Measurements from ENCODE around the gene ZNF189. TPM values are rescaled to one million over a fixed set of nuclear protein-coding genes. Genes with fewer than 3 reads are reported as not detected.

Gene ZNF189
- total RNA-seq, 2 experiments from 2014 or later: 8.3 to 8.6 TPM

DNA sequence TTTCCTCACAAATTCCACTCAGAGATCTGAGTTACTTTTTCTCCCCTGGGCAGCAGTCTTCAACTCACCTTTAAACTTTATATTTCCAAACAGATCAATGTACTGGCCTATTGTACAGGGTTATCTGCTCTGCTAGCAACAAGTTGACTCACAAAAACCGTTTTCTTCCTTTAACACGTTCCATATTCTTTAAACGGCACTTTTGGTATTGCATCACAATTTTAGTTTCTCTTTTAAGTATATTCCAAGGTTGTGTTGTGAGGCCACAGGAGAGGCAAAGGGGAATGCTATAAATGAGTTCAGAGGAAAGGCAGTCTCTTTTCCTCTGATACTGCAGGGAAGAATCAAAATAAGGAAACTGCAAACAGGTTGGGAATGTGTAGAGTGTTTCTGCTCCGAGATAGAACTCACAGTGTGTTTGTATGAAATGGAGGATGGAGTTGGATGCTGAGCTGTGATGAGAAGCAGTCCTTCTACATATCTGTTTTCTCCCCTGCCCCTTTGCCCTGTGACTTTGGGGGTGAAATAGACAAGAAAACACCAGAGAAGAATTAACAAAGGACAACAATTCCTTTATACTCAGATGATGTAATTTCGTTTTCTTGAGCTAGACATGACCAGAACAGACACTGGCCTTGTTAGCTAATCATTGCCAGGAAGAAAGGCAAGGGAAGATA lies 46.8 kb downstream of the ZNF189 start:
- CTCF ChIA-PET: interaction anchor here (1.3 kb wide), 1 partner anchor 88 kb away, joined by 4 read pairs; no protein-coding TSS in a partner anchor
- POLR2A ChIA-PET: no interaction called here

GRCh38 chr9:101446732-101447131 lies 48.1 kb downstream of the ZNF189 start:
- POLR2A ChIA-PET: no interaction called here

DNA sequence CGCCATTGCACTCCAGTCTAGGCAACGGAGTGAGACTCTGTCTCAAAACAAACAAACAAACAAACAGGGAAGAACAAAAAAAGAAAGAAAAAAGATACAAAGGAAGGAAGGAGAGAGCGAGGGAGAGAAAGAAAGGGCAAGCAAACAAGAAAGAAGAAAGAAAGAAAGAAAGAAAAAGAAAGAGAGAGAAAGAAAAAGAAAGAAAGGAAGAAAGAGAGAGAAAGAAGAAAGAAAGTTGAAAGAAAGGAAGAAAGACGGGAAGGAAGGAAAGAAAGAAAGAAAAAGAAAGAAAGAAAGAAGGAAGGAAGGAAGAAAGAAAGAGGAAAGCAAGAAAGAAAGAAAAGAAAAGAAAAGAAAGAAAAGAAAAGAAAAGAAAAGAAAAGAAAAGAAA lies 50.0 kb downstream of the ZNF189 start:
- POLR2A ChIA-PET: no interaction called here

More at GRCh38 chr9:101446732-101447131, 48.1 kb downstream of the ZNF189 start:
- CTCF ChIA-PET: interaction anchor here (0.6 to 1.3 kb wide), 2 partner anchors 82 to 86 kb away, joined by 4 read pairs; no protein-coding TSS in a partner anchor

DNA sequence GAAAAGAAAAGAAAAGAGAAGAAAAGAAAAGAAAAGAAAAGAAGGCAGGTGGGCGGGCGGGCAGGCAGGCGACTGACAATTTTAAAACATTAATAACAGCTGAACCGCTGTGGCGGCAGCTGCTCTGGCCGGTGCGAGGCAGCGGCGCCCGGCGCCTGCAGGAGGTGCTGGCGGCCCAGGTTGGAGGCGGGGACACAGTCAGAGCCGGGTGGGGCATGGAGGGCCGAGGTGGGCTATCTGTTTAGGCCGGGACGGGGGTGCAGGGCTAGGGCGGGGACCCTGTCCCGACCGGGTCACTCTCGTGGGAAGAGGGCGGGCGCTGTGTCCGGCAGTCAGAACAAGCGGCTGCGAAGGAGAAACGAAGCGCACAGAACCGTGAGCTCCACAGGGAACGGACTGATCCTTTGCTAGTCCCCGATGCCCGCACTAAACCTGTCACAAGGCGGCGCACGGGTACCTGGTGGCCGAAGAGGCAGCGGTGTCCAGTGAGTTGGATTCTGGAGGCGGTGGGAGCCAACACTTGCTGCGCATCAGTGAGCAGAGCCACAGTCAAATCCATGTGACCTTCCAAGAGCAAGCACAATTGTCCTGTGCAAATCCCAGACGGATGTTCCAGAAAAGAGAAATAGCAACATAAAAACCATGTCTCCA lies 50.5 kb downstream of the ZNF189 start:
- CTCF ChIA-PET: interaction anchor here (0.5 to 1.0 kb wide), 3 partner anchors 13 to 81 kb away, joined by 3 read pairs; no protein-coding TSS in a partner anchor
- POLR2A ChIA-PET: no interaction called here

More for the DNA sequence above, 50.0 kb downstream of the ZNF189 start:
- CTCF ChIA-PET: interaction anchor here (0.5 to 1.0 kb wide), 3 partner anchors 14 to 82 kb away, joined by 3 read pairs; no protein-coding TSS in a partner anchor

GRCh38 chr9:101450931-101451330 lies 52.3 kb downstream of the ZNF189 start:
- CTCF ChIA-PET: interaction anchor here (0.7 kb wide), 1 partner anchor 70 kb away, joined by 3 read pairs; no protein-coding TSS in a partner anchor
- POLR2A ChIA-PET: no interaction called here

GRCh38 chr9:101451498-101451897 lies 52.8 kb downstream of the ZNF189 start:
- POLR2A ChIA-PET: no interaction called here
- CTCF ChIA-PET: no interaction called here

DNA sequence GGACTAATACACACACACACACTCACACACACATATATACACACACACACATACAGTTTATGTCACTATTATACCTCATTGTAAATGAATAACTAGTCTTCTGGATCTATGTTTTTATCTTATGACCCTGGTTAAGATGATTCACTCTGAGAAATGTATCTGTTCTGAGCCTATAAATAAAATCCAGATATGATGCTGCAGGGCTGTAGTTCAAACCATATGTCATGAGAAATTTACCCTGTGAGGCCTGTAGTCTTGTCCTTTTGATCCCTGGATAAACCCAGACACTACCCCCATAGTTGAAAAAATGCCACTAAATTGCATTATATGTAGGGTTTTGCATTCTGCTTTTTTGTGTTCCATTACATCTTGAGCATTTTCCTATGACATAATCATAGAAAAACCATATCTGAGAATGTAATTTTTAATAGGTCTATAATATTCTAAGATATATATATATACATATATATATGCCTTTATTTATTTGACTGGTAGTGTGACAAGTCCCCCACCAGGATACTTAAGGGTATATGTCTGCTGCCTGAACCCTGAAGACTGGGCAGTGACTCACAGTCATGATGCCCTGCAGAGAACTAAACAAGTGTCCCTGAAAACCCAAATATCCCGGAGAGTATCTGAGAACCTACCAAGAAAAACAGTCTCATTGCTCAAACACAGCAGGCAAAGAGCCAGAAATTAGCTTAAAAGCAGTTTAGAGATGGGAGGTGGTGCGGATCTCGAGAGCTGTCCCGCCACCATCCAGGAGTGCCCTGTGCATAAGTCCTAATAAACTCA lies 55.3 kb downstream of the ZNF189 start:
- ChIA-PET CTCF (no interaction called here), POLR2A (no interaction called here)

DNA sequence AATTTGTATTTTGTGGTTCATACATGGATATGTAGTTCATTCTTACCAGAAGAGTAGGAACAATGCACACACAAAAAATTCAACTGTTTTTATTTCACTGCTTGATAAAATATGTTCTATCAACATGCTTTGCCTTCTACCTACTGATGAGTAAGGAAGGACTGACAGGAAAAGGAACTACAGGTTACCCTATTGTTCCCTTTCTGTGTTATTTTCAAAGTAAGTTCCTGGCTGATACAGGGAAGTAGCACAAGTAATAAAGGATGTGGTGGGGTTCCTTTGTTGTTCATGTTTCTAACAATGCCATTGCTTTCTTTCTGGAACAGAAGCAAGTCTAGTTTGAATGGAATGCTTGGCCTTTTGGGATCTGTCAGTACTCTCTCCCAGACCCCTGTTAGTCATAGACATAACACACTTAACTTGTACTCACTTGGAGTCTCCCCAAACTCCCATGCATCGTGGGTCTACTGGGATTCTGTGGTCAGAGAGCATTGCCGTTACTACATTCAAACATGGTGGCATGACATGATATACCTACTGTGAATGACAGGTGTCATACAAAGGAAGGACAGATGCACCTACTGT lies 57.1 kb downstream of the ZNF189 start:
- ChIA-PET CTCF (no interaction called here), POLR2A (no interaction called here)

DNA sequence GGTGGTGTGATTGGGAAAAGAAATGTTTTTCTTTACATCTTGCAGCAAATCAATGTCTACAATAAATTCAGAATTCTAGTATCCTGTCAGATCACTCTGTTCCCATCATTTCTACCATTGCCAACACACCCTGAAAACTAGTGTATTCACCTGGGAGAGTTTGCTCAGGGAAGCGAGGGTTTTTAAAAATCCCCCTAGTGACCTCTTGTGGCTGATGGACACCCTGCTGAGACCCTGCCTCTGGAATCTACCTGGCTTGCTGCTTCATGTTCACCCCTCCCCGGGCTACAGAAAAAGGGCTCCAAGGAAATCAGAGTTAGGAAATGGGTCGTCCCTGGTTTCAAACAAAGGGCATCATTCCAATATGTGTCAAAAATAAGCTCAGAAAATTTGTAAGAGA lies 58.4 kb downstream of the ZNF189 start:
- ChIA-PET POLR2A (no interaction called here), CTCF (no interaction called here)

DNA sequence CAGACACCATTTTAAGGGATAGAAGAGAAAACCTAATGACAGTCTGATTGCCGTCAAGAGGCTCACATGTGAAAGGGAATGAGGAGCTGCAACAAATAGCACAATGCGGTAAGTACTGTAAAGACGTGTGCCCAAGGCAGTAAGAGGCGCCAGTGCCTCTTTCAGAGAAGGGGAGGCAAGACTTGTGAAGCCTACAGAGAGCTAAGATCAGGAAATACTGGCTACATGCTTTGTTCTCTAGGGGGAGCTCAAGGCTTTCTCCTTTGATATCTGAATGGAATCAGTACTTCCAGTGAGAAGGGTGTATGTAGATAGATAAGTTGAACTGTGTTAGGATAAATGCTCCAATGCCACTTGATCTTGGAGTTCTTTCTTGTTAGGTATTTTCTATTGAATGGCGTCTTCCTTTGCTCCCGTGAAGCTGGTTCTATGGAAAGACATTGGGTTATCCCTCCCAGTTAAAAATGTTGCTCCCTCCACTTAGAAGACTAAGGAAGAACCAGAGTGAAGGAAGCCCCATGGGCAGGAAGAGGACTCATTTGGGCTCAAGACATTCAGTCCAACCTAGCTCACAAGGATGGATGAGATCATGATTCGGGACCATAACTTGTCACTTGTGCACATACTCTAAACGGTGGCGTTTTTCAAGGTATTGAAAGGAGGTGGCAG lies 60.4 kb downstream of the ZNF189 start:
- POLR2A ChIA-PET: no interaction called here
- CTCF ChIA-PET: interaction anchor here (0.7 to 2.4 kb wide), 6 partner anchors 19 to 73 kb away, joined by 3 to 11 read pairs (median 4); no protein-coding TSS in a partner anchor

Other genes starting within 250 kb of the ZNF189 start
- gene BAAT, start 13.8 kb upstream of the ZNF189 start, total RNA-seq: under 1 TPM in 1 of 2 experiments, not detected in 1; 0.08 TPM
- 10 to 100 TPM; 16.7 to 17.4 TPM for gene MRPL50, start 233 bp upstream of the ZNF189 start, total RNA-seq
- not detected for gene ALDOB, start 36.9 kb downstream of the ZNF189 start, total RNA-seq
- 10 to 100 TPM; 39.9 to 43.3 TPM for gene RNF20, start 135.0 kb downstream of the ZNF189 start, total RNA-seq
- gene PPP3R2, start 196.1 kb downstream of the ZNF189 start, total RNA-seq: not detected

All from activated CD8-positive, alpha-beta memory T cell treated with anti-CD3 and anti-CD28 coated beads for 36 hours (primary cell).